HepG2 (cell line): Measurements from ENCODE around the gene PRUNE1. TPM values are rescaled to one million over a fixed set of nuclear protein-coding genes. Genes with fewer than 3 reads are reported as not detected.

Source experiments
- ARID3A ChIP-seq: IDR thresholded peaks from 2 replicates; pipeline ENCODE4 v1.6.1; 2012; ENCODE audit warnings: low read depth, low read length, improper control_type of control experiment
- ARNT ChIP-seq: fragments of 450-650 bp; IDR thresholded peaks from 2 replicates; pipeline ENCODE4 v1.6.1; 2017
- ATF7 ChIP-seq, 2 experiments: fragments of 450-650 bp in 1 of 2; sonication (generic) in 1 of 2; formaldehyde crosslinking in 1 of 2; IDR thresholded peaks; 2 replicates each; pipeline versions ENCODE4 v1.4.0 to v1.6.1; 2016 to 2020; ENCODE audit warnings: antibody characterized with exemption in 1 of 2, mild to moderate bottlenecking in 1 of 2, missing genetic modification reagents in 1 of 2
- BCL3 ChIP-seq: sonication (generic); formaldehyde crosslinking; IDR thresholded peaks from 2 replicates; pipeline ENCODE4 v1.5.1; 2020; ENCODE audit warnings: mild to moderate bottlenecking, missing genetic modification reagents, moderate library complexity
- DMAP1 ChIP-seq: IDR thresholded peaks from 2 replicates; pipeline ENCODE4 v1.6.1; 2016
- ELF1 ChIP-seq: sonication (generic); formaldehyde crosslinking; IDR thresholded peaks from 2 replicates; pipeline ENCODE4 v1.4.0; 2020; ENCODE audit warnings: missing genetic modification reagents
- KDM3A ChIP-seq: IDR thresholded peaks from 2 replicates; pipeline ENCODE4 v1.6.1; 2018; ENCODE audit warnings: low read depth, missing compliant biosample characterization
- MLX ChIP-seq: IDR thresholded peaks from 2 replicates; pipeline ENCODE4 v1.6.1; 2016
- NR2F1 ChIP-seq, 2 experiments: fragments of 450-650 bp in 1 of 2; formaldehyde crosslinking in 1 of 2; IDR thresholded peaks; 2 replicates each; pipeline versions ENCODE4 v1.5.0 to v1.6.1; 2016 to 2020; ENCODE audit warnings: mild to moderate bottlenecking in 1 of 2, missing compliant biosample characterization in 1 of 2, missing genetic modification reagents in 1 of 2, moderate library complexity in 1 of 2
- RXRB ChIP-seq: IDR thresholded peaks from 2 replicates; pipeline ENCODE4 v1.6.1; 2016; ENCODE audit warnings: borderline replicate concordance, missing genetic modification reagents, missing compliant biosample characterization
- SPEN ChIP-seq: sonication (generic); formaldehyde crosslinking; IDR thresholded peaks from 2 replicates; pipeline ENCODE4 v1.5.1; 2020; ENCODE audit warnings: low read depth, mild to moderate bottlenecking, missing genetic modification reagents
- STAG1 ChIP-seq: sonication (generic); formaldehyde crosslinking; IDR thresholded peaks from 2 replicates; pipeline ENCODE4 v1.4.0; 2020; ENCODE audit warnings: missing genetic modification reagents
- TCF7L2 ChIP-seq: IDR thresholded peaks from 2 replicates; pipeline ENCODE4 v1.6.1; 2011; ENCODE audit warnings: mild to moderate bottlenecking, low read depth, low read length, moderate library complexity
- TP53 ChIP-seq: sonication (generic); formaldehyde crosslinking; conservative IDR thresholded peaks from 2 replicates; pipeline ENCODE4 v1.4.0; 2020; ENCODE audit warnings: missing genetic modification reagents
- ZBTB20 ChIP-seq: sonication (generic); formaldehyde crosslinking; IDR thresholded peaks from 2 replicates; pipeline ENCODE4 v1.8.1; 2023; ENCODE audit warnings: missing genetic modification reagents, low read depth, mild to moderate bottlenecking, borderline replicate concordance
- ZBTB7A ChIP-seq: sonication (generic); formaldehyde crosslinking; IDR thresholded peaks from 2 replicates; pipeline ENCODE4 v1.8.0; 2022; ENCODE audit warnings: mild to moderate bottlenecking, missing genetic modification reagents
- ZNF7 ChIP-seq: IDR thresholded peaks from 2 replicates; pipeline ENCODE4 v1.6.1; 2016; ENCODE audit warnings: missing biosample characterization, missing genetic modification reagents
- polyA plus RNA-seq, 8 experiments: library from polyadenylated mRNA; depleted of rRNA in 3 of 8; stranded (reverse) in 7 of 8; unstranded in 1 of 8; fragments of >200 nt; fragmentation: Illumina TruSeq in 4 of 8; extraction: Trizol in 4 of 8; gene quantifications; 2 replicates each; pipeline versions ENCODE4 v1.2.1 to v1.2.3, GENCODE V29; 2011 to 2016; ENCODE audit warnings: low read depth in 4 of 8, missing spikeins in 1 of 8, mixed read lengths in 1 of 8; ENCODE audit not compliant: insufficient read depth in 1 of 8
- total RNA-seq, 5 experiments: library from RNA; depleted of rRNA; stranded (reverse); fragments of >200 nt; fragmentation: Illumina TruSeq; extraction: Trizol; gene quantifications; 2 replicates each; pipeline ENCODE4 v1.2.3, GENCODE V29; 2016; ENCODE audit warnings: low read depth in 1 of 5
- TF ChIP-seq, protein P1 (sequence below): conservative IDR thresholded peaks from 2 replicates; pipeline ENCODE4 v1.6.1; 2018; ENCODE audit warnings: missing genetic modification reagents
- TF ChIP-seq, protein P2 (sequence below): sonication (generic); formaldehyde crosslinking; IDR thresholded peaks from 2 replicates; pipeline ENCODE4 v1.5.0; 2020; ENCODE audit warnings: missing genetic modification reagents, mild to moderate bottlenecking, borderline replicate concordance
- TF ChIP-seq, protein P3 (sequence below): IDR thresholded peaks from 2 replicates; pipeline ENCODE4 v1.6.1; 2016; ENCODE audit warnings: low read depth

PRUNE1 gene
- total and polyA plus RNA-seq, 2 of the 13 experiments (the other 11 are each of a cell fraction or from before 2014, with no cell fraction given) = 19.0 to 31.9 TPM

- peak; percentile 86 for TF ChIP-seq RXRB (CRISPR knock-in tag)
- TF ChIP-seq, protein P1, sequence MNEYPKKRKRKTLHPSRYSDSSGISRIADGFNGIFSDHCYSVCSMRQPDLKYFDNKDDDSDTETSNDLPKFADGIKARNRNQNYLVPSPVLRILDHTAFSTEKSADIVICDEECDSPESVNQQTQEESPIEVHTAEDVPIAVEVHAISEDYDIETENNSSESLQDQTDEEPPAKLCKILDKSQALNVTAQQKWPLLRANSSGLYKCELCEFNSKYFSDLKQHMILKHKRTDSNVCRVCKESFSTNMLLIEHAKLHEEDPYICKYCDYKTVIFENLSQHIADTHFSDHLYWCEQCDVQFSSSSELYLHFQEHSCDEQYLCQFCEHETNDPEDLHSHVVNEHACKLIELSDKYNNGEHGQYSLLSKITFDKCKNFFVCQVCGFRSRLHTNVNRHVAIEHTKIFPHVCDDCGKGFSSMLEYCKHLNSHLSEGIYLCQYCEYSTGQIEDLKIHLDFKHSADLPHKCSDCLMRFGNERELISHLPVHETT (CRISPR knock-in tag) = no peak
- 0 out of 2 replicates have a peak, but pooled peaks have one; percentile 64 for TF ChIP-seq MLX (CRISPR knock-in tag)
- TF ChIP-seq DMAP1 (CRISPR knock-in tag) = 0 out of 2 replicates have a peak, but pooled peaks have one; percentile 63
- peak in 1 of 2 experiments; percentile 32; a peak in 1 of 4 replicates for TF ChIP-seq NR2F1 (CRISPR knock-in tag; IDR thresholded peaks at IDR 0.05)
- peak; percentile 90 for TF ChIP-seq ARID3A
- TF ChIP-seq BCL3 (CRISPR knock-in tag) = peak; percentile 83; the same call in 1 of the 2 replicates
- TF ChIP-seq, protein P2, sequence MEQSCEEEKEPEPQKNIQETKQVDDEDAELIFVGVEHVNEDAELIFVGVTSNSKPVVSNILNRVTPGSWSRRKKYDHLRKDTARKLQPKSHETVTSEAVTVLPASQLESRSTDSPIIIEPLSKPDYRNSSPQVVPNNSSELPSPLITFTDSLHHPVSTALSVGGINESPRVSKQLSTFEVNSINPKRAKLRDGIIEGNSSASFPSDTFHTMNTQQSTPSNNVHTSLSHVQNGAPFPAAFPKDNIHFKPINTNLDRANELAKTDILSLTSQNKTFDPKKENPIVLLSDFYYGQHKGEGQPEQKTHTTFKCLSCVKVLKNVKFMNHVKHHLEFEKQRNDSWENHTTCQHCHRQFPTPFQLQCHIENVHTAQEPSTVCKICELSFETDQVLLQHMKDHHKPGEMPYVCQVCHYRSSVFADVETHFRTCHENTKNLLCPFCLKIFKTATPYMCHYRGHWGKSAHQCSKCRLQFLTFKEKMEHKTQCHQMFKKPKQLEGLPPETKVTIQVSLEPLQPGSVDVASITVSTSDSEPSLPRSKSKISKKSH (CRISPR knock-in tag) = no peak
- TF ChIP-seq SPEN (CRISPR knock-in tag) = no peak
- TF ChIP-seq ZBTB20 (CRISPR knock-in tag) = 0 out of 2 replicates have a peak, but pooled peaks have one; percentile 23
- TF ChIP-seq TCF7L2 = no peak; the same call in 1 of the 2 replicates
- TF ChIP-seq ATF7 (IDR thresholded peaks at IDR 0.05) = peak; percentile 47
- peak; percentile 24; the same call in 1 of the 2 replicates for TF ChIP-seq ATF7 (CRISPR knock-in tag; IDR thresholded peaks at IDR 0.05)
- no peak for TF ChIP-seq ZNF7 (CRISPR knock-in tag)
- TF ChIP-seq, protein P3, sequence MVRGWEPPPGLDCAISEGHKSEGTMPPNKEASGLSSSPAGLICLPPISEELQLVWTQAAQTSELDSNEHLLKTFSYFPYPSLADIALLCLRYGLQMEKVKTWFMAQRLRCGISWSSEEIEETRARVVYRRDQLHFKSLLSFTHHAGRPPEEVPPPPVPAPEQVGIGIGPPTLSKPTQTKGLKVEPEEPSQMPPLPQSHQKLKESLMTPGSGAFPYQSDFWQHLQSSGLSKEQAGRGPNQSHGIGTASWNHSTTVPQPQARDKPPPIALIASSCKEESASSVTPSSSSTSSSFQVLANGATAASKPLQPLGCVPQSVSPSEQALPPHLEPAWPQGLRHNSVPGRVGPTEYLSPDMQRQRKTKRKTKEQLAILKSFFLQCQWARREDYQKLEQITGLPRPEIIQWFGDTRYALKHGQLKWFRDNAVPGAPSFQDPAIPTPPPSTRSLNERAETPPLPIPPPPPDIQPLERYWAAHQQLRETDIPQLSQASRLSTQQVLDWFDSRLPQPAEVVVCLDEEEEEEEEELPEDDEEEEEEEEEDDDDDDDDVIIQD (CRISPR knock-in tag) = no peak; the same call in 1 of the 2 replicates
- no peak for TF ChIP-seq ELF1 (CRISPR knock-in tag)
- TF ChIP-seq ZBTB7A (CRISPR knock-in tag) = no peak
- TF ChIP-seq STAG1 = no peak; the same call in 1 of the 2 replicates
- no peak for TF ChIP-seq KDM3A (CRISPR knock-in tag)
- TF ChIP-seq ARNT = no peak
- no peak for TF ChIP-seq TP53 (CRISPR knock-in tag)
These were observed 4.6 kb downstream of the PRUNE1 start (continued) for GRCh38 chr1:151012684-151013471.
